Astrocyte (in vitro differentiated cells and primary cell): ENCODE data around the gene PANX2. TPM values are rescaled to one million over a fixed set of nuclear protein-coding genes. Genes with fewer than 3 reads are reported as not detected.
A peak's percentile ranks its signal among the peaks of the same experiment; 100 is the strongest.

Source experiments
- DNase-seq: peaks from one replicate; pipeline ENCODE4 v3.0.0-alpha.2; 2010; ENCODE audit warnings: low read depth
- FAIRE-seq: peaks from 2 replicates; lab custom pipeline; 2011; peaks lifted over from hg19 to GRCh38; lab: Jason Lieb, UNC
- H2AFZ ChIP-seq: 2 replicates; pipeline ENCODE4 v1.6.0; 2012; ENCODE audit warnings: low read depth, low read length, inconsistent platforms
- H3K27ac ChIP-seq: 2 replicates; pipeline ENCODE4 v1.5.1; 2011; ENCODE audit warnings: low read depth, low read length, inconsistent platforms
- H3K27me3 ChIP-seq: 2 replicates; pipeline ENCODE4 v1.6.0; 2011; ENCODE audit warnings: low read length, inconsistent platforms; ENCODE audit not compliant: insufficient read depth
- H3K36me3 ChIP-seq: 2 replicates; pipeline ENCODE4 v1.5.1; 2011; ENCODE audit warnings: low read length, inconsistent platforms; ENCODE audit not compliant: insufficient read depth
- H3K4me1 ChIP-seq: 2 replicates; pipeline ENCODE4 v1.5.1; 2011; ENCODE audit warnings: low read length, inconsistent platforms; ENCODE audit not compliant: insufficient read depth
- H3K4me2 ChIP-seq: 2 replicates; pipeline ENCODE4 v1.6.0; 2012; ENCODE audit warnings: low read length, inconsistent platforms
- H3K4me3 ChIP-seq: 2 replicates; pipeline ENCODE4 v1.5.1; 2011; ENCODE audit warnings: low read depth, mild to moderate bottlenecking, low read length, inconsistent platforms; ENCODE audit not compliant: insufficient read depth
- H3K79me2 ChIP-seq: 2 replicates; pipeline ENCODE4 v1.6.0; 2012; ENCODE audit warnings: mild to moderate bottlenecking, low read length, inconsistent platforms; ENCODE audit not compliant: insufficient read depth
- H3K9ac ChIP-seq: 2 replicates; pipeline ENCODE4 v1.6.0; 2012; ENCODE audit warnings: mild to moderate bottlenecking, low read length, inconsistent platforms
- H3K9me3 ChIP-seq: 2 replicates; pipeline ENCODE4 v1.5.1; 2012; ENCODE audit warnings: low read depth, mild to moderate bottlenecking, low read length, inconsistent platforms; ENCODE audit not compliant: insufficient read depth
- H4K20me1 ChIP-seq: 2 replicates; pipeline ENCODE4 v1.6.0; 2012; ENCODE audit warnings: low read length, inconsistent platforms; ENCODE audit not compliant: insufficient read depth
- H3K27ac Mint-ChIP-seq: one replicate; pipeline ENCODE4 v1.8.0; 2021; ENCODE audit warnings: mild to moderate bottlenecking, mixed read lengths; ENCODE audit not compliant: unreplicated experiment
- H3K27me3 Mint-ChIP-seq: one replicate; pipeline ENCODE4 v1.8.0; 2021; ENCODE audit warnings: low read depth, mixed read lengths; ENCODE audit not compliant: unreplicated experiment
- H3K36me3 Mint-ChIP-seq: one replicate; pipeline ENCODE4 v1.8.0; 2021; ENCODE audit warnings: low read depth, mixed read lengths; ENCODE audit not compliant: unreplicated experiment
- H3K4me1 Mint-ChIP-seq: one replicate; pipeline ENCODE4 v1.8.0; 2021; ENCODE audit warnings: low read depth, mixed read lengths; ENCODE audit not compliant: unreplicated experiment
- H3K4me3 Mint-ChIP-seq: one replicate; pipeline ENCODE4 v1.8.0; 2021; ENCODE audit warnings: mild to moderate bottlenecking, moderate library complexity, mixed read lengths; ENCODE audit not compliant: unreplicated experiment
- H3K9me3 Mint-ChIP-seq: one replicate; pipeline ENCODE4 v1.8.0; 2021; ENCODE audit warnings: mild to moderate bottlenecking, mixed read lengths; ENCODE audit not compliant: unreplicated experiment
- EZH2 ChIP-seq: IDR thresholded peaks from 2 replicates; pipeline ENCODE4 v1.6.1; 2012; ENCODE audit warnings: mild to moderate bottlenecking, low read length, inconsistent platforms; ENCODE audit not compliant: insufficient read depth
- total RNA-seq: library from RNA; stranded (reverse); gene quantifications from 2 replicates; pipeline ENCODE4 v1.2.1, GENCODE V29; 2021
- TF ChIP-seq, protein P1 (sequence below): IDR thresholded peaks from 2 replicates; pipeline ENCODE4 v1.5.1; 2011; ENCODE audit warnings: low read depth, mild to moderate bottlenecking, inconsistent platforms, low read length, moderate library complexity; ENCODE audit not compliant: insufficient read depth

The PANX2 gene
- total RNA-seq, 1 donor from 2014 or later, result 2.3 TPM

DNA sequence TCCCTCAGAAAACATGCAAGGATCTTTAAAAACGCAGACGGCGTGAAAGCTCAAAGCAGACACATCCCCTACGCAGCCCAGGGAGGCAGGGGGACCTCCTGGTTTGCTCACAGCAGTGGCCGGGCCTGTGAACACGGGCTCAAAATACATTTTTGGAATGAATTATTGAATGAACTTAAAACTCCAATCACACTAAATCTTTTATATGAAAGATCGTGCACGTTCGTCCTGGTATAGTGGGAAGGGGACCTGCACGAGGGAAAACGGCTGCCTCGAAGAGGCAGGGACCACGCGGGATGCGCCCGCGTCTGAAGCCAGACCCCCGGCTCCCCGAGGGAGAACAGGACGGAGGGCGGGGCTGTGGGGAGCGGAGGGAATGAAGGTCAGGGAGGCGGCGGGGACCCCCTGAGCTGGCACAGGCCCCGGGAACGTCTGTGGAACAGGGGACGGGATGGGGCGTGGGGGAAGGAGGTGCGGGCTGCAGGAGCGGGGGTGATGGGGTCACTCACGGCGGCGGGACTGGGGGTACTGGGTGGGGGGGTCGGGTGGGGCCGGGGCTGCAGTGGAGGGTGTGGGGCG lies 1.3 kb upstream of the PANX2 start:
- Histone ChIP-seq H3K9ac (no peak overlapping the region), H3K79me2 (no peaks in the 10 kb centered on the region), H4K20me1 (no peaks in the 10 kb centered on the region), H3K4me3 (no peak overlapping the region), H3K4me1 (no peaks in the 10 kb centered on the region), H3K27ac (no peak overlapping the region), H3K4me2 (no peak overlapping the region), H3K36me3 (no peaks in the 10 kb centered on the region), H2AFZ (no peak overlapping the region), H3K9me3 (no peaks in the 10 kb centered on the region), H3K27me3 (peaks cover 8% of the 10 kb centered on the region)
- Mint-ChIP-seq H3K27ac (peak overlapping the region; percentile 78), H3K4me3 (peak overlapping the region; percentile 68), H3K27me3 (peaks cover 15% of the 10 kb centered on the region), H3K36me3 (no peaks in the 10 kb centered on the region), H3K4me1 (no peaks in the 10 kb centered on the region), H3K9me3 (peaks cover 1% of the 10 kb centered on the region)
- FAIRE-seq (no peak), DNase-seq (no peak)
- peak; percentile 74 for TF ChIP-seq EZH2
- TF ChIP-seq, protein P1, sequence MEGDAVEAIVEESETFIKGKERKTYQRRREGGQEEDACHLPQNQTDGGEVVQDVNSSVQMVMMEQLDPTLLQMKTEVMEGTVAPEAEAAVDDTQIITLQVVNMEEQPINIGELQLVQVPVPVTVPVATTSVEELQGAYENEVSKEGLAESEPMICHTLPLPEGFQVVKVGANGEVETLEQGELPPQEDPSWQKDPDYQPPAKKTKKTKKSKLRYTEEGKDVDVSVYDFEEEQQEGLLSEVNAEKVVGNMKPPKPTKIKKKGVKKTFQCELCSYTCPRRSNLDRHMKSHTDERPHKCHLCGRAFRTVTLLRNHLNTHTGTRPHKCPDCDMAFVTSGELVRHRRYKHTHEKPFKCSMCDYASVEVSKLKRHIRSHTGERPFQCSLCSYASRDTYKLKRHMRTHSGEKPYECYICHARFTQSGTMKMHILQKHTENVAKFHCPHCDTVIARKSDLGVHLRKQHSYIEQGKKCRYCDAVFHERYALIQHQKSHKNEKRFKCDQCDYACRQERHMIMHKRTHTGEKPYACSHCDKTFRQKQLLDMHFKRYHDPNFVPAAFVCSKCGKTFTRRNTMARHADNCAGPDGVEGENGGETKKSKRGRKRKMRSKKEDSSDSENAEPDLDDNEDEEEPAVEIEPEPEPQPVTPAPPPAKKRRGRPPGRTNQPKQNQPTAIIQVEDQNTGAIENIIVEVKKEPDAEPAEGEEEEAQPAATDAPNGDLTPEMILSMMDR, result no peak

DNA sequence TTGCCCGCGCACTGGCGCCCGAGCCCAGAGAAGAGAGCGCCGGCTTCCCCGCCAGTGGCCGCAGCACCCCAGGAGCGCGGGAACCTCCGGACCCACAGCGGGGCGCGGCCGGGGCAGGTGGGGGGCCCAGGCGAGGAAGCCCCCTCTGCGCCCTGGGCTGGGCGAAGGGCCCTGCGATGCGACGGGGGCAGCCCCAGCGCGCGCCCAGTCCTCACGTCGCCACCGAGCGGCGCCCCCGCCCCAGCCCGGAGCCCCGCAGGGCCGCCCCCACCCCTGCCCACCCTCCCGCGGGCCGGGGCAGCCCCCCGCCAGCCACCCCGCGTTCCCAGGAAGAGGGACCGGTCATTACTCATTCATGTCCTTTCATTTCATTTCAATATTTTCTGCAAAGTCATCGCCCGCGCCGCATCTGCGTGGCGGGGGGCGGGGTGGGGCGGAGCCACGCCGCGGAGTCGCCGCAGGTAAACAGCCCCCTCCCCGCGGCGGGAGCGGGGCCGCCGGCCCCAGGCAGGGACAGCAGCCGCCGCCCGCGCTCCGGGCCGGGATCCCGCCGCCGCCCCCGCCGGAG lies 673 bp upstream of the PANX2 start:
- Mint-ChIP-seq H3K36me3 (no peaks in the 10 kb centered on the region), H3K4me3 (no peak overlapping the region), H3K4me1 (no peaks in the 10 kb centered on the region), H3K9me3 (peaks cover 1% of the 10 kb centered on the region), H3K27ac (no peak overlapping the region), H3K27me3 (peaks cover 15% of the 10 kb centered on the region)
- Histone ChIP-seq H2AFZ (no peak overlapping the region), H4K20me1 (no peaks in the 10 kb centered on the region), H3K9me3 (no peaks in the 10 kb centered on the region), H3K27ac (no peak overlapping the region), H3K9ac (no peak overlapping the region), H3K27me3 (peaks cover 8% of the 10 kb centered on the region), H3K36me3 (no peaks in the 10 kb centered on the region), H3K4me2 (peak overlapping the region; percentile 67), H3K79me2 (no peaks in the 10 kb centered on the region), H3K4me3 (no peak overlapping the region), H3K4me1 (no peaks in the 10 kb centered on the region)
- no peak for DNase-seq
- TF ChIP-seq, protein P1, result no peak
- peak; percentile 33 for TF ChIP-seq EZH2
- FAIRE-seq, result no peak
